Calu3 (cell line): Measurements from ENCODE around the gene FIG4. TPM values are rescaled to one million over a fixed set of nuclear protein-coding genes. Genes with fewer than 3 reads are reported as not detected.
A peak's percentile ranks its signal among the peaks of the same experiment; 100 is the strongest.
"Not testable (repeated sequence)": the region's sequence is repeated elsewhere in the genome, so short reads cannot be mapped to it uniquely, and the experiment has no call there.

Experiments used
- BruUV-seq: library from RNA; stranded (reverse); fragments of 400-500 nt; replicated peaks from 2 replicates; lab custom pipeline; 2021; lab: Mats Ljungman, UMichigan
- CTCF ChIA-PET: fragments of 300-600 bp; sonication (Branson Sonifier 250); formaldehyde crosslinking; loops from one replicate; lab custom pipeline; 2022; ENCODE audit warnings: antibody characterized with exemption; lab: Charles Lee
- DNase-seq: peaks from one replicate; pipeline ENCODE4 v3.0.0; 2022
- H3K27ac Mint-ChIP-seq: one replicate; pipeline ENCODE4 v1.8.0; 2022; ENCODE audit warnings: mixed read lengths; ENCODE audit not compliant: unreplicated experiment
- H3K27me3 Mint-ChIP-seq: one replicate; pipeline ENCODE4 v1.8.0; 2022; ENCODE audit warnings: mixed read lengths; ENCODE audit not compliant: unreplicated experiment
- H3K36me3 Mint-ChIP-seq: one replicate; pipeline ENCODE4 v1.8.0; 2022; ENCODE audit warnings: mild to moderate bottlenecking, moderate library complexity, mixed read lengths; ENCODE audit not compliant: insufficient read depth, unreplicated experiment
- H3K4me1 Mint-ChIP-seq: one replicate; pipeline ENCODE4 v1.8.0; 2022; ENCODE audit warnings: mild to moderate bottlenecking, low read depth, mixed read lengths; ENCODE audit not compliant: unreplicated experiment
- H3K4me3 Mint-ChIP-seq: one replicate; pipeline ENCODE4 v1.8.0; 2022; ENCODE audit warnings: mild to moderate bottlenecking, low read depth, moderate library complexity, mixed read lengths; ENCODE audit not compliant: unreplicated experiment
- H3K9me3 Mint-ChIP-seq: one replicate; pipeline ENCODE4 v1.8.0; 2022; ENCODE audit warnings: low read depth, mixed read lengths; ENCODE audit not compliant: unreplicated experiment
- intact Hi-C: fragments of 100-400 bp; cut with micrococcal nuclease; formaldehyde crosslinking; loops from one replicate; pipeline ENCODE4 v1.10.0; 2022; ENCODE audit not compliant: unreplicated experiment
- total RNA-seq: library from RNA; stranded (reverse); gene quantifications from 2 replicates; pipeline ENCODE4 v1.2.3, GENCODE V29; 2022
- TF ChIP-seq, protein P1 (sequence below): fragments of 200-600 bp; IDR thresholded peaks from one replicate; pipeline ENCODE4 v1.8.0; 2022; ENCODE audit warnings: antibody characterized with exemption; ENCODE audit not compliant: unreplicated experiment

Gene FIG4
- total RNA-seq, 1 experiment from 2014 or later, result 14.7 TPM

- H3K4me1 Mint-ChIP-seq, result peaks cover 24% of the 10 kb centered on the region
- CTCF ChIA-PET, result no interaction called here
Observed at GRCh38 chr6:109768485-109768884, 77.4 kb downstream of the FIG4 start.

DNA sequence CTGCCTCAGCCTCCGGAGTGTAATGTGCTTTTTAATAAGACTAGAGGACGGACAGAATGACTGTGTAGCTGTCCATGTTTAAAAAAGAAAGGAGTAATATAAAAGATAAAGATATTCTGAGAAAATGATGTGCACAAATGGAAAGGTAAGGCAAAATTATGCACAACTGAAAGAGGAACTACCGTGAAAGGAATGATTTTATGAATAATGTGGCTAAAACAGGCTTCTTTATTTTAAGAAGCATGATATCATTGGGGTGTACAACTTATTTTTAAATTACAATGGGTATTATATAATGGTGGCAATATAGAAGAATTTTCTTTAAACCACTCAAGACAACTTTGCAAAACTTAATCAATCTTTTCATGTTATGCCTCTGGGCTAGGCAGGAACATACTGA is 78.1 kb downstream of the FIG4 start:
- no peak overlapping the region for H3K4me3 Mint-ChIP-seq
- no peaks in the 10 kb centered on the region for H3K27me3 Mint-ChIP-seq
- H3K36me3 Mint-ChIP-seq, result peaks cover 5% of the 10 kb centered on the region
- no TSS peak for BruUV-seq
- DNase-seq, result no peak
- intact Hi-C loops, result no loop called here
- peaks cover 4% of the 10 kb centered on the region for H3K9me3 Mint-ChIP-seq
- H3K4me1 Mint-ChIP-seq, result peaks cover 24% of the 10 kb centered on the region
- TF ChIP-seq, protein P1, sequence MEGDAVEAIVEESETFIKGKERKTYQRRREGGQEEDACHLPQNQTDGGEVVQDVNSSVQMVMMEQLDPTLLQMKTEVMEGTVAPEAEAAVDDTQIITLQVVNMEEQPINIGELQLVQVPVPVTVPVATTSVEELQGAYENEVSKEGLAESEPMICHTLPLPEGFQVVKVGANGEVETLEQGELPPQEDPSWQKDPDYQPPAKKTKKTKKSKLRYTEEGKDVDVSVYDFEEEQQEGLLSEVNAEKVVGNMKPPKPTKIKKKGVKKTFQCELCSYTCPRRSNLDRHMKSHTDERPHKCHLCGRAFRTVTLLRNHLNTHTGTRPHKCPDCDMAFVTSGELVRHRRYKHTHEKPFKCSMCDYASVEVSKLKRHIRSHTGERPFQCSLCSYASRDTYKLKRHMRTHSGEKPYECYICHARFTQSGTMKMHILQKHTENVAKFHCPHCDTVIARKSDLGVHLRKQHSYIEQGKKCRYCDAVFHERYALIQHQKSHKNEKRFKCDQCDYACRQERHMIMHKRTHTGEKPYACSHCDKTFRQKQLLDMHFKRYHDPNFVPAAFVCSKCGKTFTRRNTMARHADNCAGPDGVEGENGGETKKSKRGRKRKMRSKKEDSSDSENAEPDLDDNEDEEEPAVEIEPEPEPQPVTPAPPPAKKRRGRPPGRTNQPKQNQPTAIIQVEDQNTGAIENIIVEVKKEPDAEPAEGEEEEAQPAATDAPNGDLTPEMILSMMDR, result no peak
- no peak overlapping the region for H3K27ac Mint-ChIP-seq
- CTCF ChIA-PET, result no interaction called here

More at GRCh38 chr6:109768485-109768884, 77.4 kb downstream of the FIG4 start:
- Mint-ChIP-seq H3K36me3 (peaks cover 5% of the 10 kb centered on the region), H3K27me3 (no peaks in the 10 kb centered on the region), H3K4me3 (no peak overlapping the region), H3K9me3 (peaks cover 4% of the 10 kb centered on the region), H3K27ac (no peak overlapping the region)
- BruUV-seq, result no TSS peak
- intact Hi-C loops, result no loop called here
- DNase-seq, result no peak
- TF ChIP-seq, protein P1, result no peak

DNA sequence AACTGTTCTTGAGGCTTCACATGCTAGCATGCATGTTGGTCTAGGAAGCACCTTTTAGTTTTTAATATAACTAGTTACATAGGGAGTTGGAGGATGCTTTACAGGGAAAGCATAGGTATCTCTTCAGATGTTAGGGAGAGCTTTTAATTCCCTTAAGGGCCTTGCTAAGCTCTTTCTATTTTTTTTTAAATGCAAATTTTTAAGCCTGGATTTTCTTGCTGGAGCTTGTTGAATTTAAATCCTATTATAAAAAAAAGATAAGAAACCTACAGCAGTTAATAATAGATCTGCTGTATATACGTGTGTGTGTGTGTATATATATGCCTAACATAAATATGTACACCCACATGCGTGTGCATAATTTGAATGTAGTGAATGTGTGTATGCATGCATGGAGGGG is 79.0 kb downstream of the FIG4 start:
- Mint-ChIP-seq H3K27me3 (no peaks in the 10 kb centered on the region), H3K36me3 (peaks cover 5% of the 10 kb centered on the region), H3K9me3 (peaks cover 4% of the 10 kb centered on the region), H3K4me3 (no peak overlapping the region), H3K27ac (no peak overlapping the region), H3K4me1 (peaks cover 24% of the 10 kb centered on the region)
- intact Hi-C loops, result no loop called here
- DNase-seq, result no peak
- BruUV-seq, result no TSS peak
- TF ChIP-seq, protein P1, result no peak
- CTCF ChIA-PET, result no interaction called here

DNA sequence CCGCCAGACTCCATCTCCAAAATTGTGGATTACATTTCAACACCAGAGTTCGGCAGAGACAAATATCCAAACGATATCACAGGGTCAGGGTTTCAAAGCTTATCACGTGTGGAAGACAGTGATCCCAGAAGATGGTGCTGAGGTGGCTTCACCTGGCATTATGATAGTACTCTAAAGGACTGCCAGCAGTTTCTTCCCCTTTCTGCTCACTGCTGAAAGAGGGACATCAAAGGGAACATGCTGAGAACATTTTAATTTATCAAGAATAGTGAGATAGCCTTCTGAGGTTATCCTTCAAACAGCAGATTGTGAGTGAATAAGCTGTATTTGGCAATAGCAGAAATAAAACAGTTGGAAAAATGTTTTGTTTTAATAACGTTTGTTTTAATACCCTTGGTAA is 79.7 kb downstream of the FIG4 start:
- H3K27ac Mint-ChIP-seq, result no peak overlapping the region
- intact Hi-C loops, result no loop called here
- BruUV-seq, result no TSS peak

GRCh38 chr6:109771939-109772755 is 81.1 kb downstream of the FIG4 start:
- H3K9me3 Mint-ChIP-seq, H3K4me3 Mint-ChIP-seq, BruUV-seq, DNase-seq, H3K27me3 Mint-ChIP-seq, intact Hi-C loops, H3K36me3 Mint-ChIP-seq: not testable (repeated sequence)
- Mint-ChIP-seq H3K4me1 (peaks cover 24% of the 10 kb centered on the region), H3K27ac (peak overlapping the region; percentile 30)
- CTCF ChIA-PET, result interaction anchor here (0.7 kb wide), 1 partner anchor 32 kb away, joined by 3 read pairs; no protein-coding TSS in a partner anchor

More for the DNA sequence above, 79.7 kb downstream of the FIG4 start:
- Mint-ChIP-seq H3K4me3 (no peak overlapping the region), H3K27me3 (no peaks in the 10 kb centered on the region), H3K4me1 (peaks cover 24% of the 10 kb centered on the region), H3K9me3 (peaks cover 4% of the 10 kb centered on the region), H3K36me3 (peaks cover 5% of the 10 kb centered on the region)
- TF ChIP-seq, protein P1, result no peak
- CTCF ChIA-PET, result no interaction called here
- no peak for DNase-seq
